Adrenal gland (tissue), 5 donors: ENCODE data around the gene SRGAP2B.
"Not testable (repeated sequence)": the region's sequence is repeated elsewhere in the genome, so short reads cannot be mapped to it uniquely, and the experiment has no call there.

Experiments used
- POLR2A ChIP-seq, 2 donors: fragments of 450-650 bp; IDR thresholded peaks; one replicate each; pipeline ENCODE4 v1.6.1; 2017; ENCODE audit warnings: antibody characterized with exemption in 2 of 2, mild to moderate bottlenecking in 2 of 2, moderate library complexity in 1 of 2
- TF ChIP-seq, protein P1 (sequence below), 6 experiments: fragments of 450-650 bp in 4 of 6; fragments of 200-600 bp in 2 of 6; sonication (generic) in 1 of 6; IDR thresholded peaks; 1 replicate in 5 of 6; 2 replicates in 1 of 6; pipeline versions ENCODE4 v1.5.1 to v1.8.0; 2016 to 2021; ENCODE audit warnings: antibody characterized with exemption in 6 of 6, mild to moderate bottlenecking in 2 of 6, moderate library complexity in 1 of 6
- donor health status: DM: no; HTN: no; CAD: no.

DNA sequence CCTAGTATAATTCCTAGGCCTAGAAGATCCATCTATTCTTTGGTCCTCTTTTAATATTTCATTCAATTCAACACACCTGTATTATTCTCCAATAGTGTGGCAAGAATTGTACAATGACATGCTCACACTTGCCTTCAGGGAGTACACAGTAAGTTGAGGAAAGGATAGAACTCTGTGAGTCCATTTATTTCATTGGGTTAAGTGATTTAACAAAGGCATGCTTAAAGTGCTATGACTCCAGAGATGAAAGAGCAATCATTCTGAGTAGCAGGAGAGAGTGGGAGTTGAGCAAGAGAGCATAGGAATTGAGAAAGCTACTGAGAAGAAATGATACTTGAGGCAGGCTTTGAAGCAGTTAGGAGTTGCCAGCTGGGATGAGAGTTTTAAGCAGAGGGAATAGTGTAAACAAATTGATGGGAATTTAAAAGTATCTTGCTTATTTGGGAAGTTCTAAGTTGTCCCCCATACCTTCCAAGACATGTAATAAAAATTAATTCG lies 19.5 kb upstream of the SRGAP2B start:
- TF ChIP-seq, protein P1, sequence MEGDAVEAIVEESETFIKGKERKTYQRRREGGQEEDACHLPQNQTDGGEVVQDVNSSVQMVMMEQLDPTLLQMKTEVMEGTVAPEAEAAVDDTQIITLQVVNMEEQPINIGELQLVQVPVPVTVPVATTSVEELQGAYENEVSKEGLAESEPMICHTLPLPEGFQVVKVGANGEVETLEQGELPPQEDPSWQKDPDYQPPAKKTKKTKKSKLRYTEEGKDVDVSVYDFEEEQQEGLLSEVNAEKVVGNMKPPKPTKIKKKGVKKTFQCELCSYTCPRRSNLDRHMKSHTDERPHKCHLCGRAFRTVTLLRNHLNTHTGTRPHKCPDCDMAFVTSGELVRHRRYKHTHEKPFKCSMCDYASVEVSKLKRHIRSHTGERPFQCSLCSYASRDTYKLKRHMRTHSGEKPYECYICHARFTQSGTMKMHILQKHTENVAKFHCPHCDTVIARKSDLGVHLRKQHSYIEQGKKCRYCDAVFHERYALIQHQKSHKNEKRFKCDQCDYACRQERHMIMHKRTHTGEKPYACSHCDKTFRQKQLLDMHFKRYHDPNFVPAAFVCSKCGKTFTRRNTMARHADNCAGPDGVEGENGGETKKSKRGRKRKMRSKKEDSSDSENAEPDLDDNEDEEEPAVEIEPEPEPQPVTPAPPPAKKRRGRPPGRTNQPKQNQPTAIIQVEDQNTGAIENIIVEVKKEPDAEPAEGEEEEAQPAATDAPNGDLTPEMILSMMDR (IDR thresholded peaks at IDR 0.05): not testable (repeated sequence)
- TF ChIP-seq POLR2A (IDR thresholded peaks at IDR 0.05): not testable (repeated sequence)
